HEK293 (cell line): ENCODE data around the gene HSD17B14.

ENCODE experiments used
- BCL11A ChIP-seq: fragments of 450-650 bp; formaldehyde crosslinking; IDR thresholded peaks from 2 replicates; pipeline ENCODE4 v1.5.1; 2016; ENCODE audit warnings: low read depth, missing biosample characterization, missing genetic modification characterization
- HOXA7 ChIP-seq: sonication (generic); formaldehyde crosslinking; IDR thresholded peaks from 2 replicates; pipeline ENCODE4 v1.8.1; 2022; ENCODE audit warnings: missing genetic modification reagents, borderline replicate concordance
- HOXD13 ChIP-seq: sonication (generic); formaldehyde crosslinking; IDR thresholded peaks from 2 replicates; pipeline ENCODE4 v1.8.0; 2022; ENCODE audit warnings: missing genetic modification reagents, borderline replicate concordance
- KLF1 ChIP-seq: fragments of 450-650 bp; formaldehyde crosslinking; IDR thresholded peaks from 2 replicates; pipeline ENCODE4 v1.5.1; 2016; ENCODE audit warnings: missing biosample characterization, missing genetic modification characterization
- KLF10 ChIP-seq: fragments of 450-650 bp; IDR thresholded peaks from 2 replicates; pipeline ENCODE4 v1.5.1; 2018; ENCODE audit warnings: missing biosample characterization, mild to moderate bottlenecking, missing genetic modification characterization
- OSR2 ChIP-seq: fragments of 450-650 bp; formaldehyde crosslinking; IDR thresholded peaks from 2 replicates; pipeline ENCODE4 v1.5.1; 2016; ENCODE audit warnings: missing biosample characterization, missing genetic modification characterization
- SALL2 ChIP-seq: fragments of 450-650 bp; formaldehyde crosslinking; IDR thresholded peaks from 2 replicates; pipeline ENCODE4 v1.5.0; 2017; ENCODE audit warnings: missing biosample characterization, mild to moderate bottlenecking, missing genetic modification characterization, borderline replicate concordance
- SP3 ChIP-seq: fragments of 450-650 bp; formaldehyde crosslinking; IDR thresholded peaks from 2 replicates; pipeline ENCODE4 v1.5.1; 2016; ENCODE audit warnings: missing biosample characterization, missing genetic modification characterization
- SP7 ChIP-seq: fragments of 450-650 bp; formaldehyde crosslinking; IDR thresholded peaks from 2 replicates; pipeline ENCODE4 v1.5.1; 2016; ENCODE audit warnings: missing biosample characterization, missing genetic modification characterization
- YY1 ChIP-seq: fragments of 450-650 bp; formaldehyde crosslinking; IDR thresholded peaks from 2 replicates; pipeline ENCODE4 v1.5.1; 2018; ENCODE audit warnings: missing biosample characterization, missing genetic modification characterization
- ZNF169 ChIP-seq: fragments of 450-650 bp; formaldehyde crosslinking; IDR thresholded peaks from 2 replicates; pipeline ENCODE4 v1.5.1; 2016; ENCODE audit warnings: missing biosample characterization, missing genetic modification characterization
- ZNF221 ChIP-seq: fragments of 450-650 bp; formaldehyde crosslinking; IDR thresholded peaks from 2 replicates; pipeline ENCODE4 v1.5.1; 2017; ENCODE audit warnings: missing biosample characterization, missing genetic modification characterization, borderline replicate concordance
- ZNF239 ChIP-seq: fragments of 450-650 bp; formaldehyde crosslinking; IDR thresholded peaks from 2 replicates; pipeline ENCODE4 v1.5.1; 2016; ENCODE audit warnings: missing biosample characterization, missing genetic modification characterization
- ZNF274 ChIP-seq, 2 experiments: fragments of 200-500 bp in 1 of 2; fragments of 450-650 bp in 1 of 2; sonication (Bioruptor generic) in 1 of 2; formaldehyde crosslinking in 1 of 2; IDR thresholded peaks; 2 replicates each; pipeline versions ENCODE4 v1.5.1 to v1.6.1; 2014 to 2016; ENCODE audit warnings: borderline replicate concordance in 1 of 2, inconsistent platforms in 1 of 2, low read length in 1 of 2, missing biosample characterization in 1 of 2, missing genetic modification characterization in 1 of 2
- ZNF302 ChIP-seq: fragments of 450-650 bp; formaldehyde crosslinking; IDR thresholded peaks from 2 replicates; pipeline ENCODE4 v1.5.1; 2016; ENCODE audit warnings: missing biosample characterization, missing genetic modification characterization, low read depth
- ZNF391 ChIP-seq: fragments of 450-650 bp; formaldehyde crosslinking; IDR thresholded peaks from 2 replicates; pipeline ENCODE4 v1.5.1; 2016; ENCODE audit warnings: low read depth, missing biosample characterization, missing genetic modification characterization, borderline replicate concordance
- ZNF426 ChIP-seq: fragments of 450-650 bp; formaldehyde crosslinking; IDR thresholded peaks from 2 replicates; pipeline ENCODE4 v1.5.1; 2017; ENCODE audit warnings: missing biosample characterization, missing genetic modification characterization, mild to moderate bottlenecking, inconsistent platforms, moderate library complexity
- ZNF473 ChIP-seq: fragments of 450-650 bp; formaldehyde crosslinking; IDR thresholded peaks from 2 replicates; pipeline ENCODE4 v1.5.1; 2017; ENCODE audit warnings: missing biosample characterization, missing genetic modification characterization
- ZNF501 ChIP-seq: fragments of 450-650 bp; formaldehyde crosslinking; IDR thresholded peaks from 2 replicates; pipeline ENCODE4 v1.5.1; 2016; ENCODE audit warnings: missing biosample characterization, missing genetic modification characterization
- ZNF560 ChIP-seq: fragments of 450-650 bp; formaldehyde crosslinking; IDR thresholded peaks from 2 replicates; pipeline ENCODE4 v1.5.1; 2017; ENCODE audit warnings: missing biosample characterization, missing genetic modification characterization, borderline replicate concordance
- ZNF654 ChIP-seq: fragments of 450-650 bp; formaldehyde crosslinking; IDR thresholded peaks from 2 replicates; pipeline ENCODE4 v1.5.1; 2016; ENCODE audit warnings: low read depth, missing biosample characterization, missing genetic modification characterization
- ZNF664 ChIP-seq: fragments of 450-650 bp; formaldehyde crosslinking; IDR thresholded peaks from 2 replicates; pipeline ENCODE4 v1.5.1; 2016; ENCODE audit warnings: missing biosample characterization, missing genetic modification characterization
- ZNF707 ChIP-seq: fragments of 450-650 bp; formaldehyde crosslinking; IDR thresholded peaks from 2 replicates; pipeline ENCODE4 v1.5.1; 2016; ENCODE audit warnings: missing biosample characterization, missing genetic modification characterization
- ZNF76 ChIP-seq: fragments of 450-650 bp; formaldehyde crosslinking; IDR thresholded peaks from 2 replicates; pipeline ENCODE4; 2016; ENCODE audit warnings: low read depth, missing biosample characterization, missing genetic modification characterization, borderline replicate concordance
- ZNF843 ChIP-seq: fragments of 450-650 bp; formaldehyde crosslinking; IDR thresholded peaks from 2 replicates; pipeline ENCODE4 v1.5.1; 2016; ENCODE audit warnings: missing biosample characterization, missing genetic modification characterization
- ZSCAN30 ChIP-seq: fragments of 450-650 bp; IDR thresholded peaks from 2 replicates; pipeline ENCODE4 v1.5.1; 2018; ENCODE audit warnings: missing biosample characterization, mild to moderate bottlenecking, missing genetic modification characterization, moderate library complexity
- TF ChIP-seq, protein P1 (sequence below): fragments of 450-650 bp; formaldehyde crosslinking; IDR thresholded peaks from 2 replicates; pipeline ENCODE4 v1.5.1; 2016; ENCODE audit warnings: missing biosample characterization, missing genetic modification characterization, low read depth
- TF ChIP-seq, protein P2 (sequence below): fragments of 450-650 bp; formaldehyde crosslinking; IDR thresholded peaks from 2 replicates; pipeline ENCODE4 v1.5.1; 2016; ENCODE audit warnings: missing biosample characterization, missing genetic modification characterization
- TF ChIP-seq, protein P3 (sequence below): fragments of 450-650 bp; formaldehyde crosslinking; IDR thresholded peaks from 2 replicates; pipeline ENCODE4 v1.5.1; 2016; ENCODE audit warnings: missing biosample characterization, missing genetic modification characterization
- TF ChIP-seq, protein P4 (sequence below): fragments of 450-650 bp; IDR thresholded peaks from 2 replicates; pipeline ENCODE4 v1.5.1; 2018; ENCODE audit warnings: missing biosample characterization, missing genetic modification characterization

The HSD17B14 gene

DNA sequence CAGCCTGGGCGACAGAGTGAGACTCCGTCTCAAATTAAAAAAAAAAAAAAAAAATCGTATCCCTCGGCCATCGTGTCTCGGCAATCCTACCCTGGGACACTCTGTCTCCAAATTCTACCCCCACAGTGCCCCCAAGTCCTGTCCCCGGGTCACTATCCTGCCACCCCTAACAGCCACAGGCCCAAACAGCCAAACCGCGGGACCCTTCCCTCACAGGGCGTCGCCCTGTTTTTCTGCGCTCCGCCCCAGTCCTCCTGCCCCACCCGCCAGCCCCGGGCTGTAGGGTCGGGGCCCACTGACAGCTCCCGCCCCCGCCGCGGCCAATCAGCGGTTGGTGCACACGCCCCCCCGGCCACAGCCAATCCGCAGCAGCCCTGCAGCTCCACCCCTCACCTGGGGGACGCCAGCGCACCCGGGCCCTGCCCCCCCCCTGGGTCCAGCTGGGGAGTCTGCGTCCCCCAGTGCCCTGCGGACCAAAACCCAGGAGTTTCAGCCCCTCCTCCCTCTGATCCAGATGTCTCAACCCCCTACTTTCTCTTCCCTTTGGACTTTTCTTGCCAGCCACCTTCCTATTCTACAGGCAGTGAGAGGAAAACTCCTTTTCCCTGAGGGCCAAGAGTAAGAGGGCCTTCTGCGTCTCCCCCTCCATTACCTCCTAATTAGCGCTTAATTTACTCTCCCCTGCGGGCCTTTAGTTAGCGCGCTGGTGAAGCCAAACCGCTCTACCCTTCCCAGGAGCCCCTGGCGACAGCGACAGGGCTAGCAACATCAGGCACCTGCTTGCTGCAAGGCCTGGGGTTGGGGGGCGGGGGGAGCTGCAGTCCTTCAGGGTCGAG is 24.0 kb downstream of the HSD17B14 start (continued):
- TF ChIP-seq, protein P1, sequence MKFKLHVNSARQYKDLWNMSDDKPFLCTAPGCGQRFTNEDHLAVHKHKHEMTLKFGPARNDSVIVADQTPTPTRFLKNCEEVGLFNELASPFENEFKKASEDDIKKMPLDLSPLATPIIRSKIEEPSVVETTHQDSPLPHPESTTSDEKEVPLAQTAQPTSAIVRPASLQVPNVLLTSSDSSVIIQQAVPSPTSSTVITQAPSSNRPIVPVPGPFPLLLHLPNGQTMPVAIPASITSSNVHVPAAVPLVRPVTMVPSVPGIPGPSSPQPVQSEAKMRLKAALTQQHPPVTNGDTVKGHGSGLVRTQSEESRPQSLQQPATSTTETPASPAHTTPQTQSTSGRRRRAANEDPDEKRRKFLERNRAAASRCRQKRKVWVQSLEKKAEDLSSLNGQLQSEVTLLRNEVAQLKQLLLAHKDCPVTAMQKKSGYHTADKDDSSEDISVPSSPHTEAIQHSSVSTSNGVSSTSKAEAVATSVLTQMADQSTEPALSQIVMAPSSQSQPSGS (tag by site-specific recombination): no peak
- TF ChIP-seq ZNF473 (tag by site-specific recombination) (no peak), SP7 (tag by site-specific recombination) (peak; percentile 44; the same call in 1 of the 2 replicates), ZNF391 (tag by site-specific recombination) (0 out of 2 replicates have a peak, but pooled peaks have one; percentile 63), SP3 (tag by site-specific recombination) (peak; percentile 94), SALL2 (no peak), ZNF560 (tag by site-specific recombination) (no peak), ZNF239 (no peak), ZNF426 (tag by site-specific recombination) (no peak), ZNF707 (tag by site-specific recombination) (no peak), ZNF221 (tag by site-specific recombination) (no peak), ZNF501 (tag by site-specific recombination) (no peak), KLF10 (tag by site-specific recombination) (peak; percentile 99), ZNF664 (tag by site-specific recombination) (no peak), ZNF169 (tag by site-specific recombination) (no peak), HOXD13 (no peak), ZNF274 (IDR thresholded peaks at IDR 0.05; ENCODE audit: low read length) (no peak), ZNF274 (tag by site-specific recombination; IDR thresholded peaks at IDR 0.05; ENCODE audit: borderline replicate concordance) (no peak), HOXA7 (no peak), ZNF302 (tag by site-specific recombination) (no peak), BCL11A (no peak), ZNF76 (tag by site-specific recombination) (peak; percentile 40; the same call in 1 of the 2 replicates), ZNF654 (tag by site-specific recombination) (no peak), ZNF843 (tag by site-specific recombination) (no peak), YY1 (tag by site-specific recombination) (no peak; the same call in 1 of the 2 replicates), KLF1 (peak; percentile 99), OSR2 (tag by site-specific recombination) (0 out of 2 replicates have a peak, but pooled peaks have one; percentile 9), ZSCAN30 (tag by site-specific recombination) (no peak)
- TF ChIP-seq, protein P2, sequence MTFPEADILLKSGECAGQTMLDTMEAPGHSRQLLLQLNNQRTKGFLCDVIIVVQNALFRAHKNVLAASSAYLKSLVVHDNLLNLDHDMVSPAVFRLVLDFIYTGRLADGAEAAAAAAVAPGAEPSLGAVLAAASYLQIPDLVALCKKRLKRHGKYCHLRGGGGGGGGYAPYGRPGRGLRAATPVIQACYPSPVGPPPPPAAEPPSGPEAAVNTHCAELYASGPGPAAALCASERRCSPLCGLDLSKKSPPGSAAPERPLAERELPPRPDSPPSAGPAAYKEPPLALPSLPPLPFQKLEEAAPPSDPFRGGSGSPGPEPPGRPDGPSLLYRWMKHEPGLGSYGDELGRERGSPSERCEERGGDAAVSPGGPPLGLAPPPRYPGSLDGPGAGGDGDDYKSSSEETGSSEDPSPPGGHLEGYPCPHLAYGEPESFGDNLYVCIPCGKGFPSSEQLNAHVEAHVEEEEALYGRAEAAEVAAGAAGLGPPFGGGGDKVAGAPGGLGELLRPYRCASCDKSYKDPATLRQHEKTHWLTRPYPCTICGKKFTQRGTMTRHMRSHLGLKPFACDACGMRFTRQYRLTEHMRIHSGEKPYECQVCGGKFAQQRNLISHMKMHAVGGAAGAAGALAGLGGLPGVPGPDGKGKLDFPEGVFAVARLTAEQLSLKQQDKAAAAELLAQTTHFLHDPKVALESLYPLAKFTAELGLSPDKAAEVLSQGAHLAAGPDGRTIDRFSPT (tag by site-specific recombination): no peak
- TF ChIP-seq, protein P3, sequence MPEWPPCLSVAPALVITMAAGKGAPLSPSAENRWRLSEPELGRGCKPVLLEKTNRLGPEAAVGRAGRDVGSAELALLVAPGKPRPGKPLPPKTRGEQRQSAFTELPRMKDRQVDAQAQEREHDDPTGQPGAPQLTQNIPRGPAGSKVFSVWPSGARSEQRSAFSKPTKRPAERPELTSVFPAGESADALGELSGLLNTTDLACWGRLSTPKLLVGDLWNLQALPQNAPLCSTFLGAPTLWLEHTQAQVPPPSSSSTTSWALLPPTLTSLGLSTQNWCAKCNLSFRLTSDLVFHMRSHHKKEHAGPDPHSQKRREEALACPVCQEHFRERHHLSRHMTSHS (tag by site-specific recombination): no peak
- TF ChIP-seq, protein P4, sequence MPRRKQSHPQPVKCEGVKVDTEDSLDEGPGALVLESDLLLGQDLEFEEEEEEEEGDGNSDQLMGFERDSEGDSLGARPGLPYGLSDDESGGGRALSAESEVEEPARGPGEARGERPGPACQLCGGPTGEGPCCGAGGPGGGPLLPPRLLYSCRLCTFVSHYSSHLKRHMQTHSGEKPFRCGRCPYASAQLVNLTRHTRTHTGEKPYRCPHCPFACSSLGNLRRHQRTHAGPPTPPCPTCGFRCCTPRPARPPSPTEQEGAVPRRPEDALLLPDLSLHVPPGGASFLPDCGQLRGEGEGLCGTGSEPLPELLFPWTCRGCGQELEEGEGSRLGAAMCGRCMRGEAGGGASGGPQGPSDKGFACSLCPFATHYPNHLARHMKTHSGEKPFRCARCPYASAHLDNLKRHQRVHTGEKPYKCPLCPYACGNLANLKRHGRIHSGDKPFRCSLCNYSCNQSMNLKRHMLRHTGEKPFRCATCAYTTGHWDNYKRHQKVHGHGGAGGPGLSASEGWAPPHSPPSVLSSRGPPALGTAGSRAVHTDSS (tag by site-specific recombination): no peak
